ENCODE results near the gene GALNT2.

Gene GALNT2

GRCh38 chr1:230062521-230062920, 4.5 kb upstream of the GALNT2 start:
- H3K27ac ChIP-seq = no peak overlapping the region
- TF ChIP-seq CTCF (conservative IDR thresholded peaks at IDR 0.05) = no peak

DNA sequence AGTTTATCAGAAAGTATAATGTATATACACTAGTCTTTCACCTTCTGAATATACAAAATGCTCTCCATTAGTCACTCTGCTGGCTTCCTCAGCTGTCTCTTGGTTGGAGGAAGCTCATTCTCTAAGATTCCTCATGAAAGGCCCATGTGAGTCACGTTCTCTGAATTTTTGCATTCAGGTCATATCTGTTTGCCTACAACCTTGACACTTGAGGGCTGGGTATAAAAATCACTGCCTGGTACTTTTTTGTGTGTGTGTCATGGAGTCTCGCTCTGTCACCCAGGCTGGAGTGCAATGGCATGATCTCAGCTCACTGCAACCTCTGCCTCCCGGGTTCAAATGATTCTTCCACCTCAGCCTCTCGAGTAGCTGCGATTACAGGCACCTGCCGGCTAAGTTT, 2.8 kb upstream of the GALNT2 start:
- no peak for TF ChIP-seq CTCF (conservative IDR thresholded peaks at IDR 0.05)
- H3K27ac ChIP-seq = no peak overlapping the region

GRCh38 chr1:230065161-230065560, 1.9 kb upstream of the GALNT2 start:
- no peak overlapping the region for H3K27ac ChIP-seq
- no peak for TF ChIP-seq CTCF (conservative IDR thresholded peaks at IDR 0.05)

DNA sequence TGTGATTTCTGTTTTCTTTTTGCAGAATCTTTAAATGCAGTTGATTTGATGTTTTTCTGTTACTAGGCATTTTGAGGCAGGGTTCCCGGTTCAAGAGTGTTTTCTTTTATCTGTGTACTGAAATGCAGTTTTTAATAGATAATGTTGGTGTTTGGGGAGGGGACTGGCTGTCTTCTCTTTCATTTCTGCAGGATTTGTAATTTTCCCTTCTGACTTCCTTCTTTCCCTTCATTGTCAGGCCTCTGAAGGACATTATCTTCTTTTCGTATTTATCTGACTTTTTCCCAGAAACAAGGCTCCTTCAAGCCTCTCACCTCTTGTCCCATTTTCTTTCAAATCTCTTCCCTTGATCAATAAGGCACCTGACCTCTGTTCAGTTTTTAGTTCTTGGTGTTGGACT, 1.5 kb upstream of the GALNT2 start:
- no peak for TF ChIP-seq CTCF (conservative IDR thresholded peaks at IDR 0.05)
- H3K27ac ChIP-seq = peak overlapping the region; percentile 88; the same call in 1 of the 2 replicates

DNA sequence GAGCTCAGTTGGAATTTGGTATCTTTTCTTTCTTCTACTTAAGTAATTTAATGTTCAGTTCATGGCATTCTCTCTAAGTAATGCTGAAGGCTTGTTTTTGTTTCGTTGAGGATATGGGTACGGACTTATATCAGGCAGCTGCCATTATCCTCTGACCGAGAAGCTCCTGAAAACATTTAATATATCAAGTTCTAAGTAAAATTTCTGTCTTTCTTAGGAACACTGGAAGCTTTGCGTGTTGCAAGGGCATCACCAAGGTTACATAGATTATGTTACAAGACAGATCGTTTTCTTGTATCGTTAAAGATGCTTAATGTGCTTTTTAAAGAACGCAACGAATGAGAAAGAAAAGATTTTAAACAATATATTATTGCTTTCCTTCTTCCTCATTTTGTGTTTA, 1.0 kb upstream of the GALNT2 start:
- peak overlapping the region; percentile 88 for H3K27ac ChIP-seq
- TF ChIP-seq CTCF (conservative IDR thresholded peaks at IDR 0.05) = no peak

DNA sequence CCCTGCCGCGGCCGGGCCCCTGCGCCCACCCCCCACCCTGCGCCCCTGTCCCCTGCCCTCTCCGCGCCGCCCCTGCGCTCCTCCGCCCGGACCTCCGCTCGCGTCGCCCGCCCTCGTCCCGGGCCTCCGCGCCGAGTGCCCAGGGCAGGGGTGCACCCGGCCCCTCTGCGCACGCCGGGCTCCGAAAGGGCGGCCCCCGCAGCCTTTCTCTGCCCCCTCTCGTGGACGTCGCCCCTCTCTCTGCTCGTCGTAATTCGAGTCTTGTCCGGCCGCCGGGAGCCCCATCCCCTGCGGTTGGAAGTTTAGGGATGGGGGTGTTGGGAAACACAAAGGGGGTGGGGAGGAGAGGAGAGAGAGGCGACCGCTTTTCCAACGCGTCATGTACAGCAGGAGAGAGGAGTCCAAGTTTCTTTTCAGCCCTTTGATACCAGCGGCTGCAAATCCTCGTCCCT, 407 bp downstream of the GALNT2 start:
- no peak for TF ChIP-seq CTCF (conservative IDR thresholded peaks at IDR 0.05)
- H3K27ac ChIP-seq = peak overlapping the region; percentile 88

- TF ChIP-seq CTCF (conservative IDR thresholded peaks at IDR 0.05) = 0 out of 2 replicates have a peak, but pooled peaks have one; percentile 7
- peak overlapping the region; percentile 88 for H3K27ac ChIP-seq
These were observed 1.0 kb downstream of the GALNT2 start for GRCh38 chr1:230067871-230068620.
